ENCODE data around the gene SLC48A1. TPM values are rescaled to one million over a fixed set of nuclear protein-coding genes. Genes with fewer than 3 reads are reported as not detected.

Gene SLC48A1
- total RNA-seq, 1 donor from 2014 or later, result 11.5 TPM

DNA sequence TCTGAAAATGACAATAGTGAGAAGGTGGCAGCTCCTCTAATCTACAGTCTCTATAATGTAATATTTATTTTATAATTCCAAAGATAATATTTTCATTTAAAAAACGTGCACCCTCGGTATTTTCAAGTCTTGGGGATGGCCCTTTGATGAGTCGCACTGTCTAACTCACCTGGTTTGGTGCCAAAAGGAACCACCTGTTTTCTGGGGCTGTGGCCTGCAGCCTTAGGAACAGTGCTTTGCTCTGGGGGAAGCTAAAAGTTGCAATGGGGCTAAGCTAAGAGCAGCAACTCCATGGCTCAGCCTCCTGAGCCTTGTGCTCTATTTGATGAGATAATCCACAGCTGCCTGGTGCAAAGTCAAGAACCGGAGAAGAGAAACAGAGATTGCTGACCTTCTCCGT lies 41.3 kb upstream of the SLC48A1 start:
- Mint-ChIP-seq H3K4me3 (ENCODE audit: unreplicated experiment) (no peak overlapping the region), H3K27me3 (ENCODE audit: low read depth) (peaks cover 2% of the 10 kb centered on the region), H3K4me1 (ENCODE audit: low read depth) (peaks cover 24% of the 10 kb centered on the region), H3K36me3 (ENCODE audit: low read depth) (no peaks in the 10 kb centered on the region), H3K27ac (ENCODE audit: unreplicated experiment) (no peak overlapping the region), H3K9me3 (ENCODE audit: low read depth) (no peaks in the 10 kb centered on the region)
- TF ChIP-seq, protein P1, sequence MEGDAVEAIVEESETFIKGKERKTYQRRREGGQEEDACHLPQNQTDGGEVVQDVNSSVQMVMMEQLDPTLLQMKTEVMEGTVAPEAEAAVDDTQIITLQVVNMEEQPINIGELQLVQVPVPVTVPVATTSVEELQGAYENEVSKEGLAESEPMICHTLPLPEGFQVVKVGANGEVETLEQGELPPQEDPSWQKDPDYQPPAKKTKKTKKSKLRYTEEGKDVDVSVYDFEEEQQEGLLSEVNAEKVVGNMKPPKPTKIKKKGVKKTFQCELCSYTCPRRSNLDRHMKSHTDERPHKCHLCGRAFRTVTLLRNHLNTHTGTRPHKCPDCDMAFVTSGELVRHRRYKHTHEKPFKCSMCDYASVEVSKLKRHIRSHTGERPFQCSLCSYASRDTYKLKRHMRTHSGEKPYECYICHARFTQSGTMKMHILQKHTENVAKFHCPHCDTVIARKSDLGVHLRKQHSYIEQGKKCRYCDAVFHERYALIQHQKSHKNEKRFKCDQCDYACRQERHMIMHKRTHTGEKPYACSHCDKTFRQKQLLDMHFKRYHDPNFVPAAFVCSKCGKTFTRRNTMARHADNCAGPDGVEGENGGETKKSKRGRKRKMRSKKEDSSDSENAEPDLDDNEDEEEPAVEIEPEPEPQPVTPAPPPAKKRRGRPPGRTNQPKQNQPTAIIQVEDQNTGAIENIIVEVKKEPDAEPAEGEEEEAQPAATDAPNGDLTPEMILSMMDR (IDR thresholded peaks at IDR 0.05), result no peak
- DNase-seq (ENCODE audit: low spot score), result no peak

- no peaks in the 10 kb centered on the region for H3K9me3 Mint-ChIP-seq (ENCODE audit: low read depth)
- TF ChIP-seq, protein P1 (IDR thresholded peaks at IDR 0.05), result no peak
- H3K4me3 Mint-ChIP-seq (ENCODE audit: unreplicated experiment), result no peak overlapping the region
- H3K27ac Mint-ChIP-seq (ENCODE audit: unreplicated experiment), result no peak overlapping the region
- no peaks in the 10 kb centered on the region for H3K36me3 Mint-ChIP-seq (ENCODE audit: low read depth)
- peaks cover 2% of the 10 kb centered on the region for H3K27me3 Mint-ChIP-seq (ENCODE audit: low read depth)
- H3K4me1 Mint-ChIP-seq (ENCODE audit: low read depth), result peaks cover 32% of the 10 kb centered on the region
- DNase-seq (ENCODE audit: low spot score), result no peak
These were observed 40.5 kb upstream of the SLC48A1 start for GRCh38 chr12:47732504-47732903.

GRCh38 chr12:47733142-47733541 lies 39.9 kb upstream of the SLC48A1 start:
- Mint-ChIP-seq H3K4me1 (ENCODE audit: low read depth) (peaks cover 34% of the 10 kb centered on the region), H3K9me3 (ENCODE audit: low read depth) (no peaks in the 10 kb centered on the region), H3K4me3 (ENCODE audit: unreplicated experiment) (no peak overlapping the region), H3K27ac (ENCODE audit: unreplicated experiment) (no peak overlapping the region), H3K27me3 (ENCODE audit: low read depth) (peaks cover 2% of the 10 kb centered on the region), H3K36me3 (ENCODE audit: low read depth) (no peaks in the 10 kb centered on the region)
- TF ChIP-seq, protein P1 (IDR thresholded peaks at IDR 0.05), result no peak
- DNase-seq (ENCODE audit: low spot score), result no peak

GRCh38 chr12:47734725-47735480 lies 38.1 kb upstream of the SLC48A1 start:
- DNase-seq (ENCODE audit: low spot score), result no peak
- no peak overlapping the region for H3K4me3 Mint-ChIP-seq (ENCODE audit: unreplicated experiment)
- H3K36me3 Mint-ChIP-seq (ENCODE audit: low read depth), result no peaks in the 10 kb centered on the region
- no peak overlapping the region for H3K27ac Mint-ChIP-seq (ENCODE audit: unreplicated experiment)
- H3K9me3 Mint-ChIP-seq (ENCODE audit: low read depth), result no peaks in the 10 kb centered on the region
- peaks cover 25% of the 10 kb centered on the region for H3K4me1 Mint-ChIP-seq (ENCODE audit: low read depth)
- peaks cover 2% of the 10 kb centered on the region for H3K27me3 Mint-ChIP-seq (ENCODE audit: low read depth)
- TF ChIP-seq, protein P1 (IDR thresholded peaks at IDR 0.05), result no peak

- H3K27ac Mint-ChIP-seq (ENCODE audit: unreplicated experiment), result no peak overlapping the region
- TF ChIP-seq, protein P1 (IDR thresholded peaks at IDR 0.05), result no peak
These were observed 37.4 kb upstream of the SLC48A1 start for GRCh38 chr12:47735649-47736048.

More at GRCh38 chr12:47735649-47736048, 37.4 kb upstream of the SLC48A1 start:
- H3K4me3 Mint-ChIP-seq (ENCODE audit: unreplicated experiment), result no peak overlapping the region
- no peak for DNase-seq (ENCODE audit: low spot score)
- no peaks in the 10 kb centered on the region for H3K9me3 Mint-ChIP-seq (ENCODE audit: low read depth)
- H3K36me3 Mint-ChIP-seq (ENCODE audit: low read depth), result no peaks in the 10 kb centered on the region
- H3K27me3 Mint-ChIP-seq (ENCODE audit: low read depth), result peaks cover 2% of the 10 kb centered on the region
- H3K4me1 Mint-ChIP-seq (ENCODE audit: low read depth), result peaks cover 20% of the 10 kb centered on the region
